Caki2 (cell line): ENCODE results near the gene JPT2. TPM values are rescaled to one million over a fixed set of nuclear protein-coding genes. Genes with fewer than 3 reads are reported as not detected.
A peak's percentile ranks its signal among the peaks of the same experiment; 100 is the strongest.
"Not testable (repeated sequence)": the region's sequence is repeated elsewhere in the genome, so short reads cannot be mapped to it uniquely, and the experiment has no call there.

ENCODE experiments used
- DNase-seq: peaks from one replicate; pipeline ENCODE4 v3.0.0-alpha.2; 2015; ENCODE audit warnings: low read depth
- in situ Hi-C: cut with HindIII; loops from 2 replicates; pipeline ENCODE4 v1.10.0; 2016; ENCODE audit warnings: low sequenced_read_pairs, low pct_unique_long_range_greater_than_20kb, mixed read lengths
- total RNA-seq: library from RNA; depleted of rRNA; stranded (reverse); fragments of >200 nt; shearing (Covaris generic); gene quantifications from 2 replicates; pipeline ENCODE4 v1.2.3, GENCODE V29; 2014; ENCODE audit warnings: low replicate concordance

The JPT2 gene
- total RNA-seq, 1 experiment from 2014 or later = 290 TPM

DNA sequence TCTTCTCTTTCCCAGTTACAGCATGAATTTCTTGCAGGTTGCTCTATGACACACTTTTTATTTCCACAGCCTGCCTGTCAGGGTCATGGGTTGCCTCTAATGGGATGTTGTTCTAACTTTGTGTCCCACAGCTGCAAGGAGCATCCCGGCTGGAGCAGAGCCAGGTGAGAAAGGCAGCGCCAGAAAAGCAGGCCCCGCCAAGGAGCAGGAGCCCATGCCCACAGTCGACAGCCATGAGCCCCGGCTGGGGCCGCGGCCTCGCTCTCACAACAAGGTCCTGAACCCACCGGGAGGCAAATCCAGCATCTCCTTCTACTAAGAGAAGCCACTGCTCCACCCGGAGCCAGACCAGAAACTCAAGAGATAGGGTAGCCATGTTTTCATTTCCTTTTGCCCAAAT, 20.6 kb downstream of the JPT2 start:
- in situ Hi-C loops = no loop called here

DNA sequence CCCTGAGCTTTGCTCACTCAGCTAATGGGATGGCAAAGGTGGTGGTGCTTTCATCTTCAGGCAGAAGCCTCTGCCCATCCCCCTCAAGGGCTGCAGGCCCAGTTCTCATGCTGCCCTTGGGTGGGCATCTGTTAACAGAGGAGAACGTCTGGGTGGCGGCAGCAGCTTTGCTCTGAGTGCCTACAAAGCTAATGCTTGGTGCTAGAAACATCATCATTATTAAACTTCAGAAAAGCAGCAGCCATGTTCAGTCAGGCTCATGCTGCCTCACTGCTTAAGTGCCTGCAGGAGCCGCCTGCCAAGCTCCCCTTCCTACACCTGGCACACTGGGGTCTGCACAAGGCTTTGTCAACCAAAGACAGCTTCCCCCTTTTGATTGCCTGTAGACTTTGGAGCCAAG, 22.2 kb downstream of the JPT2 start:
- in situ Hi-C loops = no loop called here
- DNase-seq = no peak

More for the DNA sequence above, 20.6 kb downstream of the JPT2 start:
- DNase-seq = no peak

DNA sequence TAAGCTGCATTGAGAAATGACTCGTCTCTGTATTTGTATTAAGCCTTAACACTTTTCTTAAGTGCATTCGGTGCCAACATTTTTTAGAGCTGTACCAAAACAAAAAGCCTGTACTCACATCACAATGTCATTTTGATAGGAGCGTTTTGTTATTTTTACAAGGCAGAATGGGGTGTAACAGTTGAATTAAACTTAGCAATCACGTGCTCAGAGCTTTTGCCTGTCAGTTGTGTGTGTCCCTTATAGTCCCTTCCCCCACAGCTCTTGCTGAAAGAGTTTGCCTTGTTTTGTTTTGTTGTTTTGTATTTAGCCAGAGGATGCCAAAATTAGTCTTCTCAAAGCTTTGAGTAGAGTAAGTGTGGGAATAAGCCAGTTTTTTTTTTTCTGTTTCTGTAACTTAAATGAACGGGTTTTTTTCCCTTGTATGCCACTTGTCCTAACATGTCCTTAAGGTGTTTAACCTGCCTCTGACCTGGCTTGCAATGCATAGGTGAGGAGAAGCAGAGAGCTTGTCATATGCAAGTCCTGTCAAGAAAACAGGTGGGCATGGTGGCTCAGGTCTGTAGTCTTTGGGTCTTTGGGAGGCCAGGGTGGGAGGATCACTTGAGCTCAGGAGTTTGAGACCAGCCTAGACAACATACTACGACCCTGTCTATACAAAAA, 23.3 kb downstream of the JPT2 start:
- in situ Hi-C loops = no loop called here
- DNase-seq = no peak

DNA sequence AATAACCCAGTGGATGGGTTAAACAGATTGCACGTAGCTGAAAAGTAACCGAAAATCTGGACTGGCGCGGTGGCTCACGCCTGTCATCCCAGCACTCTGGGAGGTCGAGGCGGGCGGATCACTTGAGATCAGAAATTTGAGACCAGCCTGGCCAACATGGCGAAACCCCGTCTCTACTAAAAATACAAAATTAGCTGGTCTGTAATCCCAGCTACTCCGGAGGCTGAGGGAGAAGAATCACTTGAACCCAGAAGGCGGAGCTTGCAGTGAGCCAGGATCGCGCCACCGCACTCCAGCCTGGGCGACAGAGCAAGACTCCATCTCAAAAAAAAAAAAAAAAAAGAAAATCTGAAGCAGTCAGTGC, 27.2 kb downstream of the JPT2 start:
- DNase-seq, in situ Hi-C loops: not testable (repeated sequence)

DNA sequence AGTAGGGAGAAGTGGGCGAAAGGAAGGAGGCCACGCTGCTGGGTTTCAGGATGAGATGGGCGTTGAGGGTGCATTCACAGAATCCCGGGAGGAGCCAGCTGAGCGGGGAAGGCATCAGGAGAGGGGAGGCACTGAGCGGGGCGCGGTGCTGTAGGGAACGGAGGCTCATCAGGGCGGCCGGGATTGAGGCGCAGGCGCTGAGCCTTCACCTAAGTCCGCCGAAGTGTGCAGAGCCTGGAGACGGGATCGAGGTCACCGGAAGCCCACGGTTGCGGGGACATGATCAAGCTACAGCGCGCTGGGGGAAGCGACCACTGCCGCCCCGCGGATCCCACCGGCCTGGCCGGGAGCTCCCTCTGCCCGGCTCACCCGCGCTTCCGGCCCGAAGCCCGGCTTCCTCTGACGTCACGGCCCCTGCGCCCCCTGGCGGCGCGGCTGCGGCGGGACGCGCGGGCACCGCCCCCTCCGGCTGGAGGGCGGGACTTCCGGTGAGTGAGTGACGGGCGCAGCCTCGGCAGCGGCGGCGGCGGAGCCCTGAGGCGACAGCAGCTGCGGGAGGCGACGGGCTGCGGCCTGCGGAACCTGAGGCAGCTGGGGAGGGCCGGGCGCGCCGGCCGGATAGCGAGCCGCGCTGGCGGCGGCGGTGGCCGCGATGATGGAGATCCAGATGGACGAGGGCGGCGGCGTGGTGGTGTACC, 27.8 kb downstream of the JPT2 start, which contains the start of gene MAPK8IP3:
Gene MAPK8IP3, plus strand, starts transcription at position 508 of the 698 bp plus-strand sequence. Its CDS starts 145 bp downstream, at position 653.
- in situ Hi-C loops = no loop called here
- peak; percentile 98 for DNase-seq

DNA sequence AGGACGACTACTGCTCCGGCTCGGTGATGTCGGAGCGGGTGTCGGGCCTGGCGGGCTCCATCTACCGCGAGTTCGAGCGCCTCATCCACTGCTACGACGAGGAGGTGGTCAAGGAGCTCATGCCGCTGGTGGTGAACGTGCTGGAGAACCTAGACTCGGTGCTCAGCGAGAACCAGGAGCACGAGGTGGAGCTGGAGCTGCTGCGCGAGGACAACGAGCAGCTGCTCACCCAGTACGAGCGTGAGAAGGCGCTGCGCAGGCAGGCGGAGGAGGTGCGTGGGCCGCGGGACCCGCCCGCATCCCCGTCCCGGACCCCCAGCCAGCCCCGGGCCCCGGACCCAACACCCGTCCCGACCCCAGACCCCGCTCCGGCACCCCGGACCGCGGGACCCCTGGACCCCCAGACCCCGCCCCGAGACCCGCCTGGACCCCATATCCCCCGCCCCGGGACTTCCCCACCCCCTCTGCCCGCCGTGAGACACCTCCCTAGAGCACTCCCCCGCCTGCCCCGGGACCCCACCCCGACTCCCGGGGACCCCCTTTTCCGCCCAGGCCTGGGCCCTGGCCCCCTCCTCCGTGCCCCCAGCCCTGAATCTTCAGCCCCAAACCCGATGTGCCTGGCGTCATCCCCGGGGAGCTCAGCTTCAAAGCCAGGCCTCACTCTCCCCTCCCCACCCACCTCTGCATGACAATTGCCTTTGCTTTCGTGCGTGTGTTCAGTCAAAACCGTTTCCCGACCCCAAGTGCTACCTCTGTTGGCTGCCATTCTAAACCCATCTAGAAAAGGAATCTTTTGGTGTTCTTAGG, 28.5 kb downstream of the JPT2 start:
- in situ Hi-C loops = no loop called here
- no peak for DNase-seq

DNA sequence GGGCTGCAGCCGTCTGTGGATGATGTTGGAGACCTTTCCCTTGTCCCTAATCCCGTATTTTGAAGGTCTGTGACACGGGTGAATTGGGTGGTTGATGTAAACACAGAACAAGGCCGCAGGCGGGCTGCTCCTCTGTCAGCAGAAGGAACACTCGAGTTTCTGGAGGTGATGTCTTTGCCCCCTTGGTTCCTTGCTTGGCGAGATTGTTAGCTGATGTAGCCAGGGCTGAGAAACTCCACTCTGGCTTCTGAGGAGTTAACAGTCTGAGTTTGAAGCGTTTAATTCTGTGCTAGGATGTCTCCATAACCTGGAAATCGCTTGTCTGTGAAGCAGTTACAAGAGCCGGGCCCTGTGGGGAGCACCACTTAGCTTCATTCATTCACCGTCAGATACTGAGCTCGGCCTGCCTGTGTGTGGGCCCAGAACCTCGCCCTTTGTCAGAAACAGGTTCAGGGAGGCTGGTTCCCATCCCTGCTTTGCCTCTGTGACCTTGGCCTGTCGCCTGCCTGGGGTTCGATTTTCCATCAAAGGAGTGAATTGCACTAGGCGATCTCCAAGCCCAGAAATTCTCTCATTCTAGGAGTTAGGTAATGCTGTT, 29.2 kb downstream of the JPT2 start:
- no peak for DNase-seq
- in situ Hi-C loops = no loop called here

DNA sequence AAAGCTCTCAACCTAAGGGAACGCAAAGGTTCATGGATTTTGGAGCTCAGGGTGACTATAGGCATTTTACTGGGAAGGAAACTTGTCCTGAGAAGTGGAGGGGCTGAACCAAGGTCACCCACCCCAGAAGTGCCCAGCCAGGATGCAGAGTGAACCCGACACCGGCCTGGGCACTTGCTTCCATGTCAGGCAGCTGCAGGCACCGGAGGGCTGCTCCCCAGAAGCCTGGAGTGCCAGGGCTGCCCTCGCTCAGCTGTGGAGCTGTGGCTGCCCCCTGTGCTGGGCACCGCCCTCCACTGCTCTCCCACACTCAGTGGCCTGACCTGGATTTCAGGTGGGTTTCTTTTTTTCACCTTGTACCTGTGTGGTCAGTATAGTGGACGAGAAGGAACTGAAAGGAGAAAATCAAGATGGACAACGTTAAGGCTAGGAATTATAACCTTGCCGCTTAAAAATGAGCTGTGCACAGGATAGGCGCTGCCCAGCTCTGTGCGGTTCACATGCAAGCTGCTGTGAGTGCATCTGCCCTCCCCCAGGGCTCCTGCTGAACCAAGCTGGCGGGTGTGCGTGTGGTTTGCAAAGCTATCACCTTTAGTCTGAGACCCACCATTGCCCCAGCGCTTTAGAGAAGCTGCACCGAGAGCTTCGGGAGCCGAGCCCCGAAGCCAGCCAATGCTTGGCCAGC, 30.1 kb downstream of the JPT2 start:
- in situ Hi-C loops = no loop called here
- no peak for DNase-seq

DNA sequence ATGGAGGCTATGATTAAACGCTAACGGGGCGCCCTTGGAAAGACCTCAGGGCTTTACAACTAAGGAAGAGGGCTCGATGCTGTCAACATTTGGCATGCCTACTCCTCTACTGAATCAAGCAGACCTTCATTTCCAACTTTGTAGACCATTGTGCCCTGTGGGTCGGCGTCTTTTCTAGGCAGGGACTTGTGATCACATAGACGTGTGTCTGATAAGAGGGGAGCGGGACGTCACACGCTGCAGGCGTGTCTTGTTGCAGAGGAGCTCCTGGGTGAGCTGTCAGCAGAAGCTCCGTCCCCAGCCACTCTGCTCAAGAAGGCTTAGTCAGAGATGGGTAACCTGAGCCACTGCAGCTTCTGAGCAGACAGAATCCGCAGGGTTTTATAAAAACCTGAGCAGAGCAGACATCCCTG, 30.7 kb downstream of the JPT2 start:
- DNase-seq = no peak
- in situ Hi-C loops = no loop called here

DNA sequence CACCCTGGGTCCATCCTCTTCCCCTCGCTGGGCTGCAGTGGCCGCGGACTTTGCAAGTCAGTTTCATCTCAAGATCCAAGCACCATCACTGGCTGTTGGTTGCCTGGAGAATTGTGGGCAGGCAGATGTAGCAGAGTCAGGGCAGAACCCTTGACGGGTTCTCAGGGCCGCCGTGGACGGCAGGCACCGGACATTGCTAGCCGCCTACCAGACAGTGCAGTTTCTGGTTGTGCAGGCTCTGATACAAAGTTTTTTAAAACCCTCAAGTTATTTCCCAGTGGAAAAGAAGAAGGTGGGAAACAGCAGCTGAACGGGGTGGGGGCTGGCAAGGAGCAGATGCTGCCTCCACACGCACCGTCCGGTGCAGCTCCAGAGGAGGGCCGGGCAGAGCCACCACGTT, 31.3 kb downstream of the JPT2 start:
- no peak for DNase-seq
- in situ Hi-C loops = no loop called here

DNA sequence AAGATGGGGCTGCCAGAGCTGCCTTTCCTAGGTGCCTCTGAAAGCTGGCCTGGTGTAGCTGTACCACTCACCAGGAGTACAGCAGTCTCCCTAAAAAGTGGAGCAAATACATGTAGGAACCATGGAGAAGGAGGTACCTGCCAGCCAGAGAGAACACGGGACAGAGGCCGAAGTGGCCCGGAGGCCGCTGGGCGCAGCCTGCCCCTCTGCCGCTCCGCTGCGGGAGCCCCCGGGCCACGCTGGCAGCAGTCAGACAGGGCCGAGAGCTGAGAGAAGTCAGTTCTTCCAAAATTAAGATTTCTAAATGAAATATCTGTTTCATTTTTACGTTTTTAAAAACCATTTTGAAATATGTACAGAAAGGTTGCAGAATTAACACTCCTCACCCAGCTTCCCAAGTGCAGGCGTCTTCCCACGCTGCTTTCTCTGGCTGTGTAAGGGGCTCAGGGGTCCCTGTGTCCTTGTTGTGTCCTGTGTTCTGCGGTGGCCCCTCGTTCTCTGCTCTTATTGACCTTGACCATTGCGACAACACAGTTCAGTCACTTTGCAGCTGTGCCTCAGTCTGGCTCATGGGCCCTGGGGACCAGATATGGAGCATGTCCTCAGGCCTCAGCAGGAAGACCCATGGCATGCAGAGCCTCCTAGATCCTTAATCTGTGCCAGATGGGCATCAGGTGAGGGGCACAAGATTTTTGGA, 32.9 kb downstream of the JPT2 start:
- in situ Hi-C loops = no loop called here
- no peak for DNase-seq

DNA sequence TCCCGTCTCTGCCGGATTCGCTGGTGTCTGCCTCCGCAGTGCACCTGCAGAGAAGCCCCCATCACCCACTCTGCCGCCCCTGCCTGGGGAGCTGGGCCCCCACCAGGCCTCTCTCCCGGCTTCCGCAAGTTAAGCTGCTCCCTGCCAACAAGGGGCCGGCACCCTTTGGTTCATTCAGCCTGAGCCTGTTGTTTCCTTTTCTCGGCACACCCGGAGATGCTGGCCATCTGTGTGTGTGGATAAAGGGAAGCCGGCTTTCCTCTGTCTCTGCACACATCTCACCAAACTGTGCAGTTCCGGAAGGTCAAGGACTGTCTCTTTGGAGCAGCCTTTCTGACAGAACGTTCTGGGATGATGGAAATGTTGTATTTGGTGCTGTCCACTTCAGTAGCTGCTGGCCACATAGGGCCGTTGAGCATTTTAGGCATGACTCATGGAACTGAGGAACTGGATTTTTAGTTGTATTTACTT, 34.7 kb downstream of the JPT2 start:
- no peak for DNase-seq
- in situ Hi-C loops = no loop called here

DNA sequence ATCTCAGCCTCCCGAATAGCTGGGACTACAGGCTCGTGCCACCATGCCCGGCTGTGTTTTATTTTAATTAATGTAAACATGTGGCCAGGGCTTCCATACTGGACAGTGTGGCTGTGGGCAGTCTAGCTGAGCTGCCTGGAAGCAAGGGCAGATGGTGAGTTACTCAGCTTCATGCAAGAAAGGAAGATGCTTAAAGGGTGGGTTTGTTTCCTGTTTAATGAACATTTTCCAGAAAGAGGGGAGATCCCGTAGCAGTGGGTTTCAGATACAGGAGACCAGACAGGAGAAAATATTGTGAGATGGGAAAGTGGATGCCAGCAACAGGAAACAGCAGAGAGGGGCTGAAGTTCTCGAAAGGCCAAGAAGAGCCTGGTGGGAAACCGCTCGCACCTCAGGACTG, 35.3 kb downstream of the JPT2 start:
- in situ Hi-C loops = no loop called here
- DNase-seq = no peak

DNA sequence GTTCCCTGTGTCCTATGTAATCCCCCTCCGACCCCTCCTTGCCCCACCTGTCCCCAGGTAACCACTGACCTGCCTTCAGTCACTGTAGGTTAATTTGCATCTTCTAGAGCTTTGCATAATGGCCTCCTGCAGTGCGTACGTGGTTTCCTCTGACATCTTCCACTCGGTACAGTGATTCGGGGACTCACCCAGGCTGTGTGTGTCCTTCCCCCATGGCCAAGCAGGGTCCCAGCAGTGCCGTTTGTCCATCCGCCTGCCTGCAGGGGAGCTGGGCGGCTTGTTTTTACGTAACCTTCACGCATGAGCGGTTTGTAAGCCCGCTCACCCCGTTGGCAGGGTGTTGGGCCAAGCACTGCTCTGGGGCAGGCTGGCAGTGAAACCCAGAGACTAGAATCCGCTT, 35.9 kb downstream of the JPT2 start:
- in situ Hi-C loops = no loop called here
- no peak for DNase-seq

DNA sequence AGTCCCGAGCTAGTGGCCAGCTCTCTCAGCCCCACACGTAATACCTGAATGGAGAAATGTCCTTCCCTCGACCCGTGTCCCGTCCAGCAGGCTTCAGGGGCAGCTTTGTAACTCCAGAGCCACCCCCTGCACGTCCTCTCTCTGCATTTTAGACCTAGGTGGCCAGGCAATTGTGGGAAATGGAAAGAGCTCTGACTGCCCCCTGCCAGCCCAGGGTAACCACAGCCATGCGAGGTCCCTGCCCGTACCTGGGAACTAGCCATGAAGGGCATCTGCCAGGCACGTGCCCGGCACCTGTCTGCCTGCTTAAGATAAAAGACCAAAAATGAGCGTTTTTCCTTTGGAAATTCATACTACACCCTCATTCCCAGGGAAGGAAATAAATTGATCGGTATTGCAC, 37.1 kb downstream of the JPT2 start:
- in situ Hi-C loops = no loop called here
- no peak for DNase-seq

DNA sequence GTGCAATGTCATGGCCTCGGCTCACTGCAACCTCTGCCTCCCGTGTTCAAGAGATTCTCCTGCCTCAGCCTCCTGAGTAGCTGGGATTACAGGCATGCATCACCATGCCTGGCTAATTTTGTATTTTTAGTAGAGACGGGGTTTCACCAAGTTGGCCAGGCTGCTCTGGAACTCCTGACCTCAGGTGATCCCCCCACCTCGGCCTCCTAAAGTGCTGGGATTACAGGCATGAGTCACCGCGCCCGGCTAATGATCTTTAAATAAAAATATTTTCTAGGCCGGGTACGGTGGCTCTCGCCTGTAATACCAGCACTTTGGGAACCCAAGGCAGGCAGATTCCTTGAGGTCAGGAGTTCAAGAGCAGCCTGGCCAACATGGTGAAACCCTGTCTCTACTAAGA, 40.2 kb downstream of the JPT2 start:
- in situ Hi-C loops, DNase-seq: not testable (repeated sequence)

DNA sequence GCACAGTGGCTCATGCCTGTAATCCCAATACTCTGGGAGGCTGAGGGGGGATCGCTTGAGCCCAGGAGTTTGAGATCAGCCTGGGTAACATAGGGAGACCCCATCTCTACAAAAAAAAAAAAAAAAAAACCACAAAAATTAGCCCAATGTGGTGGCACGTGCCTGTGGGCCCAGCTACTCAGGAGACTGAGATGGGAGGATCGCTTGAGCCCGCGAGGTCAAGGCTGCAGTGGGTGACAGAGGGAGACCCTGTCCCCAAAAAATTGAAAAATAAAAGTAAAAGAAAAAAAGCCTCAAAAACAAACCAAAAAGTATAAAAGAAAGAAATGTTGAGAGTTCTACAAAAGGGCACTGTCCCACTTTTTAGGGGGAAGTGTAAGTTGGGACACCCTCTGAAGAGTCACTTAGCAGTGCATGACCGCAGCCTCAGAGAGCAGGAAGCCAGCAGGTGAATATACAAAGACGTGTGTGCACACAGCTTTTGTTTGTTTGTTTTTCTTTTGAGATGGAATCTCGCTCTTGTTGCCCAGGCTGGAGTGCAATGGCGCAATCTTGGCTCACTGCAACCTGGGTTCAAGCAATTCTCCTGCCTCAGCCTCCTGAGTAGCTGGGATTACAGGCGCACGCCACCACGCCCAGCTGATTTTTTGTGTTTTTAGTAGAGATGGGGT, 41.6 kb downstream of the JPT2 start:
- DNase-seq = peak; percentile 43
- in situ Hi-C loops = not testable (repeated sequence)
